Psoas muscle (tissue), 8 donors: Measurements from ENCODE around the gene PGF. TPM values are rescaled to one million over a fixed set of nuclear protein-coding genes. Genes with fewer than 3 reads are reported as not detected.
A peak's percentile ranks its signal among the peaks of the same experiment; 100 is the strongest.

Source experiments
- ATAC-seq, 4 donors: fragments of 200-7000 bp; cut with Tn5 transposase; one replicate each; pipeline ENCODE4 v1.9.1; 2020; ENCODE audit warnings: moderate library complexity in 3 of 4, mild to moderate bottlenecking in 2 of 4
- DNase-seq, 2 donors: peaks; one replicate each; pipeline ENCODE4 v3.0.0-alpha.2; 2020
- H3K27ac ChIP-seq: fragments of 200-600 bp; one replicate; pipeline ENCODE4 v1.8.0; 2022
- H3K27me3 ChIP-seq, 3 donors: fragments of 200-600 bp in 1 of 3; one replicate each; pipeline versions ENCODE4 v1.6.1 to v1.8.0; 2013 to 2022; ENCODE audit warnings: low read length in 2 of 3, mild to moderate bottlenecking in 2 of 3, moderate library complexity in 1 of 3; ENCODE audit not compliant: insufficient read depth in 3 of 3
- H3K36me3 ChIP-seq, 2 donors: fragments of 200-600 bp in 1 of 2; one replicate each; pipeline versions ENCODE4 v1.6.1 to v1.8.0; 2013 to 2022; ENCODE audit warnings: low read depth in 1 of 2, mild to moderate bottlenecking in 1 of 2, moderate library complexity in 1 of 2; ENCODE audit not compliant: insufficient read depth in 1 of 2
- H3K4me1 ChIP-seq: fragments of 200-600 bp; one replicate; pipeline ENCODE4 v1.8.0; 2022
- H3K4me3 ChIP-seq: fragments of 200-600 bp; one replicate; pipeline ENCODE4 v1.8.0; 2022; ENCODE audit warnings: mild to moderate bottlenecking
- H3K9me3 ChIP-seq: fragments of 200-600 bp; one replicate; pipeline ENCODE4 v1.8.0; 2022
- CTCF ChIP-seq: fragments of 200-600 bp; IDR thresholded peaks from one replicate; pipeline ENCODE4 v1.8.0; 2022; ENCODE audit warnings: antibody characterized with exemption
- WGBS, 3 donors: extraction: QIAGEN DNeasy Blood & Tissue Kit; methylation state at CpG; one replicate each; pipeline versions ENCODE4 v1.1.6 to v1.1.7; 2013; 5-methylcytosine and 5-hydroxymethylcytosine counted together
- intact Hi-C, 2 donors: fragments of 100-400 bp; cut with DNase I; formaldehyde crosslinking; loops; one replicate each; pipeline versions ENCODE4 v1.11.0 to v1.14.2; 2022
- polyA plus RNA-seq, 3 donors: library from polyadenylated mRNA; stranded (reverse); fragments of 200-250 nt; gene quantifications; one replicate each; pipeline ENCODE4 v1.2.3, GENCODE V29; 2013
- total RNA-seq, 4 donors: library from RNA; stranded (reverse); fragmentation: NEBNext Ultra II Directional in 2 of 4; extraction: Animal tissue kit (Norgen Biotek cat#: 25700) in 2 of 4; gene quantifications; one replicate each; pipeline versions ENCODE4 v1.2.1 to v1.2.4, GENCODE V29; 2021 to 2023
- donor health status: healthy with polysubstance abuse.
- donor health status: DM: no; HTN: no; CAD: no; lungs with moderate emphysema.
- donor health status: Bipolar disorder and iron deficiency.
- donor health status: healthy.
- donor health status: DM: yes; HTN: yes; CAD: no.
- donor health status: DM: no; HTN: no; CAD: no.
- donor health status: DM: no; HTN: no; CAD: no.
- donor health status: DM: yes; HTN: yes; CAD: no.

The PGF gene
- total and polyA plus RNA-seq, 7 donors: 2.5 to 9.8 (median 7.9) TPM

DNA sequence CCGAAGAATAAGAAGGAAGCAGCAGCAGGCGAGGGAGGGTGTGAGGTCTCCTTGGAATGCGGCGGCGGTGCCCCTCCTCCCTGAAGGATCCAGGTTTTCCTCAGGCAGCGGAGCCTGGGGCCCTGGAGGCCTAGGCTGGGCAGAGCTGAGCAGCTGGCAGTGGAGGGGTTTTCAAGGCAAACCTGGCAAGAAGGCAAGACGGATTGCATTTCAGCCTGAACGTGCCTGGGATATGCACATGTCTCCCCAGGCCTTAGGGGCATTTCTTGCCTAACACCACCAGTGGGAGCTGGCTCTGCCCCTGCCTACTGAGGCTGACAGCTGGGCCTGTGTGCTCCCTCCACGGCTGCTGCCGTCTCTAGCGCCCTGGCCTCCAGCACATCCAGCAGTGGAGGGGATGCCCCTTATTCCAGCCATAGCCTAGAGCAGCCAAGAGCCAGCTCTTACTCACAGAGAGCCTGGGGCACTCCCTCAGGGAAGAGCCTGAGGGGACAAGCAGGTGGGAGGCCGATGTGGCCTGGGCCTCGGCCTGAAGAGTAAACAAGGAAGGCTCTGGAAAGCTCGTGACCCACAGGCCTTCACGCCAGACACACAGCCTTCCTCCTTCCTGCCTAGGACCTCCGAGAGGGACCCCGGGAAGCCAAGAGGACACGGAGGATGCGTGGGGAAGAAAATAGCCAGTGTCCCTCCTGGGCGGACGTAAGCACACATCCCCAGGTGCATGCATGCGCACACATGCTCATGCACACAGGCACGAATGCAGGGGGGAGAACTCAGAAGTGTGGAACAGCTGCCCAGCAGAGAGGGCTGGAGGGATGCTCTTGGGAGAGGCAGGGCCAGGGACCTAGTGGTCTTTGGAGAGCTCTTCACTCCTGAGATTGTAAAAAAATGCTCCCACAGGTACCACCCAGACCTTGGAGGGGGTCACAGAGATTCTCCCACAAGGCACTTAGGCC, 24.3 kb upstream of the PGF start:
- no peaks in the 10 kb centered on the region for H3K36me3 ChIP-seq
- TF ChIP-seq CTCF: peak; percentile 31
- ATAC-seq (peak; percentile 80 to 92 (median 90)), DNase-seq (peak; percentile 63 to 90)
- no peaks in the 10 kb centered on the region for H3K27me3 ChIP-seq
- H3K9me3 ChIP-seq: no peaks in the 10 kb centered on the region
- intact Hi-C loops: no loop called here
- H3K4me1 ChIP-seq: peaks cover 49% of the 10 kb centered on the region
- WGBS, 3 donors: 26 to 32% (median 31%) methylated on average over 20 to 23 of the region's 23 CpGs
- peak overlapping the region; percentile 89 for H3K27ac ChIP-seq
- H3K4me3 ChIP-seq: peak overlapping the region; percentile 15

- 44 to 58% (median 50%) methylated on average over 4 of the region's 4 CpGs for WGBS, 3 donors
- no peak for TF ChIP-seq CTCF
- peaks cover 56% of the 10 kb centered on the region for H3K4me1 ChIP-seq
- no peaks in the 10 kb centered on the region for H3K36me3 ChIP-seq
- peak overlapping the region; percentile 89 for H3K27ac ChIP-seq
- H3K4me3 ChIP-seq: peak overlapping the region; percentile 15
- DNase-seq (no peak), ATAC-seq (peak in 1 of 4 donors; percentile 3)
- no peaks in the 10 kb centered on the region for H3K27me3 ChIP-seq
- intact Hi-C loops: no loop called here
- no peaks in the 10 kb centered on the region for H3K9me3 ChIP-seq
Observed at GRCh38 chr14:74979029-74979428, 23.6 kb upstream of the PGF start.

DNA sequence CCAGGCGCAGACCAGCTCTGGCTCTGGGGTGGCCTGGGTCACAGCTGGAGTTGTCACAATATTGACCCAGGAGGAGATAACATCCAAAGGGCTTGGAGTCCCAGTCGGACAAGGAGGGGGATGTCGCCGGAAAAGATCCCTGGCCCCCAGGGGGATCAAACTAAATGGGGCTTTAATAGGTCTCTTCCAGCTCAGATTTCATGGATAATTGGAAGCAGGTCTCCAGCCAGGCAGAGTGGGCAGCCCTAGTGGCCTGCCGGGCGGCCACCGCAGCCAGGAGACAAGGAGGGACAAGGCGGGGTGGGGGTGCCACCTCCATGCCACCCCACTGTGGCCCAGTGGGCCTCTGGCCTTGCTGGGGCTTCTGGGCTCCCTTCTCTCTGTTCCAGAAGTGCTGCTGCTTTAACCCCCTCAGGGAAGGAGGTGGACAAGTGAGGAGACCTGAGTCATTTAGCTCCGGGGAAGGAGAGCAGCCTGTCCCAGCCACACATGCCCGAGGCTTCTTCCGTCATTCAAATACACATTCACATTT, 23.1 kb upstream of the PGF start:
- Histone ChIP-seq H3K27ac (no peak overlapping the region), H3K4me3 (no peak overlapping the region), H3K4me1 (peaks cover 60% of the 10 kb centered on the region), H3K36me3 (no peaks in the 10 kb centered on the region), H3K27me3 (no peaks in the 10 kb centered on the region), H3K9me3 (no peaks in the 10 kb centered on the region)
- DNase-seq (no peak), ATAC-seq (no peak)
- TF ChIP-seq CTCF: no peak
- intact Hi-C loops: no loop called here
- WGBS, 3 donors: 67 to 82% (median 68%) methylated on average over 11 of the region's 11 CpGs

GRCh38 chr14:74977901-74978385, 22.5 kb upstream of the PGF start:
- no peaks in the 10 kb centered on the region for H3K36me3 ChIP-seq
- H3K27me3 ChIP-seq: no peaks in the 10 kb centered on the region
- H3K9me3 ChIP-seq: no peaks in the 10 kb centered on the region
- ATAC-seq: no peak
- no peak overlapping the region for H3K27ac ChIP-seq
- H3K4me3 ChIP-seq: no peak overlapping the region
- WGBS, 3 donors: 73 to 82% (median 76%) methylated on average over 6 of the region's 6 CpGs
- intact Hi-C loops: no loop called here
- no peak for TF ChIP-seq CTCF
- peaks cover 62% of the 10 kb centered on the region for H3K4me1 ChIP-seq
- DNase-seq: no peak
